ENCODE results near the gene CDCA7L.
"Not testable (repeated sequence)": the region's sequence is repeated elsewhere in the genome, so short reads cannot be mapped to it uniquely, and the experiment has no call there.

Gene CDCA7L

DNA sequence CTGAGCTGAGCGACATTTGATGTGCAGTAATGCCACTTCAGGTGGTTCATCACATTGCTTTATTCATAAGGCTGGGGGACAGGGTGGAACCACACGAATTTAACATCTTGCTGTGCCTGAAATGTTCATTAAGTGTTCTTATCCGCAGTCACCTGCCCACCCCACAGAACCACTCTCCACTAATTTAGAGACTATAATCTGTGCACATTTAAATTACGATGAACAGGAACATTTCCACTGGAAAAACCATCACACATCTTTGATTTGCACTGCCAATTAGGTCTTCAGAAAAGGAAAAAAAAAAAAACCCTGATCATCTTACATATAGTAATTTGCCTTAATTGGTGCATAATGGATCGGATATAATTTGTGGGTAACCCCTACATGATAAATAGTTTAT is 2.3 kb downstream of the CDCA7L start:
- DNase-seq = no peak

GRCh38 chr7:21942955-21943354 is 2.7 kb downstream of the CDCA7L start:
- no peak for DNase-seq

- DNase-seq = no peak
Observed at GRCh38 chr7:21941611-21942141, 4.0 kb downstream of the CDCA7L start.

DNA sequence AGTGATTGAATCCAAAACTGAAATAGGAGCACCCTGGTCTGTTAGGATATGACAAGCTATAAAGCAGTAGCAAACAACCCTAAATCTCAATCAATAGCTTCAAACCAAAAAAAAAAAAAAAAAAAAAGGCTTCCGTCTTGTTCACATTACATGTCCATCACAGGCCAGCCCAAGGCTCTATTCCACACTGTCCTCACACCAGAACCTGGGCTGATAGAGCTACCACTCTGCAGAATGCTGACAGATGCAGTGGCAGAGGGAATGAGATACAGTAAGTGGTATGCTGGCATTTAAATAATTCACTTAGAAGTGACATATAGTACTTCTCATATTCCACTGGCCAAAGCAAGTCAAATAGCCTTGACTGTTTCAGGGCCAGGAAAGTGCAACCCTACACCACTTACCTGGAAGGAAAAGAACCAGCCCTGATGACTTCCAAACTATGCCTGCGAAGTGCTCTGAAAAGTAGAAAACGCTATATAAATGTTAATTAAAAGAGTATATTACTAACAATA is 5.8 kb downstream of the CDCA7L start:
- DNase-seq = no peak

DNA sequence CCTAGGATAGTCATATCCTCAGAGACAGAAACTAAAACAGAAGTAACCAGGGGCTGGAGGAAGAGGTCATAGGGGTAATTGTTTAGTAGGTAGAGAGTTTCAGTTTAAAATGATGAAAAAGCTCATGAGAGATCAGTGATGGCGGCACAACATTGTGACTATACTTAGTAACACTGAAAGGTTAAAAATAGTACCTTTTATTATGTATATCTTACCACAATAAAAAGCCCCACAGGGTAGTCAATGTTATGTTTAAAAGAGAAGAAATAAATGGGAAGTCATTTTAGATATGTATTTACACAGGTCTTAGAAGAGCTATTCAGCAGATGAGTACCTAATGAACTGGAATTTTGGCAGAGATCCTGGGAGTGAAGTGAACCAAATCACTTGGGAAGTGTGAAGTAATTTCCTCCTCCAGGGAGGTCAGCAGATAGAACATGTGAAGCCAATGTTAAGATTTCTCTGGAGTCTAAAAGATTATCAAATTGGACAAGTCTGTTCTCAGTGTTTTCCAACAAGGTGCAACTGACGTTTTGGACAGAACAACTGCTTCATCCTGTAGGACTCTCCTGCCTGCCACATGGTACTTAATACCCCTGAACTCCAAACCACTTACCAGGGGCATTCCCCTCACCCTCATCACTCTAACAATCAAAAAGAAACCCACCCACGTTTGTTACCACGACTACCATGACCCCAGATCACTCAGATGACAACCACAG is 6.4 kb downstream of the CDCA7L start:
- DNase-seq = peak; percentile 50

GRCh38 chr7:21938463-21938862 is 7.2 kb downstream of the CDCA7L start:
- no peak for DNase-seq

DNA sequence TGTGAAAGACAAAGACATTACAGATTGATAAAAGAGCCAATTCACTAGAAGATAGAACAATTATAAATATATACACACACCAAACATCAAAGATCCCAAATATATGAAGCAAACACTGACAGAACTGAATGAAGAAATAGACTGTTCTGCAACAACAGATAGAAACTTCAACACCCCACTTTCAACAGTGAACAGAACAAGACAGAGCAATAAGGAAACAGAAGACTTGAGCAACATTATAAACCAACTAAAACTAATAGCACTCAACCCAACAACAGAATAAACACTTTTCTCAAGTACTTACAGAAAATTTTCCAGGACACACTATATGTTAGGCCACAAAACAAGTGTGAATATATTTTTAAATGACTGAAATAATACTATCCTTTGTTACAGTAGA is 10.9 kb downstream of the CDCA7L start:
- DNase-seq = no peak

- DNase-seq = not testable (repeated sequence)
Observed at GRCh38 chr7:21933293-21933692, 12.4 kb downstream of the CDCA7L start.

- peak; percentile 4 for DNase-seq
Observed at GRCh38 chr7:21927693-21928092, 18.0 kb downstream of the CDCA7L start.

DNA sequence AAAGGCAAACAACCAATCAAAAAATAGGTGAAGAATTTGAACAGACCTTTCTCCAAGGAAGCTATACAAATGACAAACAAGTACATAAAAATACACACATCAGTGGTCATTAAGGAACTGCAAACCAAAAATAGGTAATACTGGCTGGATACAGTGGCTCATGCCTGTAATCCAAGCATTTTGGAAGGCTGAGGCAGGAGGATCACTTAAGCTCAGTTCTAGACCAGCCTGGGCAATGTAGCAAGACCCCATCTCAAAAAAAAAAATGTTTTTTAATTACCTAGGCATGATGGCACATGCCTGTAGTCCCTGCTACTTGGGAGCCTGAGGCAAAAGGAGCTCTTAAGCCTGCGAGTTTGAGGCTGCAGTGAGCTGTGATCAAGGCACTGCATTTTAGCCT is 19.3 kb downstream of the CDCA7L start:
- no peak for DNase-seq

GRCh38 chr7:21923658-21924057 is 22.0 kb downstream of the CDCA7L start:
- peak; percentile 47 for DNase-seq

- no peak for DNase-seq
Observed at GRCh38 chr7:21922605-21923004, 23.1 kb downstream of the CDCA7L start.

GRCh38 chr7:21920936-21921335 is 24.8 kb downstream of the CDCA7L start:
- no peak for DNase-seq

- DNase-seq = no peak
Observed at GRCh38 chr7:21918216-21918615, 27.5 kb downstream of the CDCA7L start.

- DNase-seq = no peak
Observed at GRCh38 chr7:21916629-21917028, 29.1 kb downstream of the CDCA7L start.

DNA sequence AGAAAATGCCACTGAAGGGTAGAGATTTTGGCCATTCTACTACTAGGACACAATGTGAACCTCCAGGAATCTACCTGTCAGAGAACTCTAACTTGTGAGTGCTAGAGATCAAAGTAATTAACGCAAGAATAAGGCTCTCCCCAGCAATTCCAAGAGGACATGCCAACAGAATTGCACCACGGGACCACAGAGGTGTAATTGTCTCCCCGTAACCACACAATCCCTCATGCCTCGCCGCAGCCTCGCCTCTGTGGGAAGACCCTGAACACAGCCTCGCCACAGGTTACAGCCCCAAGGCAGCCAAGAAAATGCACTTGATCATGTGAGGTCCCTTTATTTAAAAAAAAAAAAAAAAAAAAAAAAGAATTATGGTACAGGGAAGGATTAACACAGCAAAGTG is 29.5 kb downstream of the CDCA7L start:
- DNase-seq = no peak

- no peak for DNase-seq
Observed at GRCh38 chr7:21915140-21915539, 30.6 kb downstream of the CDCA7L start.

- DNase-seq = peak; percentile 37
Observed at GRCh38 chr7:21914671-21915070, 31.0 kb downstream of the CDCA7L start.

DNA sequence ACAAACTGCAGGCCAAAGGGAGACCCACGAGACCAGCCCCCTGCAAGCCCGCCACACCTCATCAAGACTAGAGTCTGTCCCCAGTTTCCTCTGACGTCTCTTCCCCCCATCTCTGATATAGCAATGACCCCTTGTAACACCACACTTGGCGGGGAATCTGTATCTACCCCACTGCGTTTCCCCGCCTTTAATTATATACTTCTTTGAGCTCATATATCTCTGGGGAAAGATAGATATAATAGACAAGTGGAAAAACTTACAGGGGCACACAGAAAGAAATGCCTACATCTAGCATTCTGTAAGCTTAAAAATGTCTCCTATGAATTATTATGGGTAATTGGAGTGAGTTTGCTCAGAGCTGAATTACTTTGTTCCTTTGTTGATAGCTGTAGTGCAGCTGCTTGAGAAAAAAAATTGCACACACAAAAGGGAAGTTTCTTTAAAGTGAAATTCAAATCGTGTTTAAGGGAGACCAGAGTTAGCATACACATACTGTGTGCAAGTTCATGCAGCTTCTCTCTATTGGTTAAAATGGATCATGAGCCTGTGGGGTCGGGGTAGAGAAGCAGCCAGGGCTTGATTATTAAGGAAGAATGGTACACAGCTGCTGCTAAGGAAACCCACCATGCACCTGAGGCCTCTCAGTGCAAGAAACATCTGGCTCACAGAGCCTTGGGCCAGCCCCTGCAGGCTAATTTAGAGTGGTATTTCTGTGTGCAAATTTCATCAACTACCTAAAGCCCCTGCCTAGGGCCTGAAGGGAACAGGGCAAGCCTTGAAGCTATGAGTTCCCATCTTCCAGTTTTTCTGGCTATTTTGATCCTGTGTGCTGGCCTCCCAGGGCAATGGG is 32.5 kb downstream of the CDCA7L start:
- DNase-seq = no peak

GRCh38 chr7:21912305-21912704 is 33.4 kb downstream of the CDCA7L start:
- DNase-seq = no peak

- DNase-seq = no peak
Observed at GRCh38 chr7:21911341-21911875, 34.3 kb downstream of the CDCA7L start.

GRCh38 chr7:21910253-21910652 is 35.4 kb downstream of the CDCA7L start:
- no peak for DNase-seq

GRCh38 chr7:21908746-21909145 is 37.0 kb downstream of the CDCA7L start:
- DNase-seq = no peak
